WERI-Rb-1 (cell line): Measurements from ENCODE around the gene FMO1.
"Not testable (repeated sequence)": the region's sequence is repeated elsewhere in the genome, so short reads cannot be mapped to it uniquely, and the experiment has no call there.

Experiments used
- DNase-seq: peaks from one replicate; pipeline ENCODE4 v3.0.0-alpha.2; 2020
- H3K27ac ChIP-seq: fragments of 250-450 bp; sonication (Bioruptor Pico); 2 replicates; pipeline ENCODE4 v1.5.1; 2020; ENCODE audit warnings: mild to moderate bottlenecking, moderate library complexity
- H3K27me3 ChIP-seq: fragments of 250-450 bp; sonication (Bioruptor Pico); 2 replicates; pipeline ENCODE4 v1.5.1; 2021; ENCODE audit warnings: mild to moderate bottlenecking, low read depth, moderate library complexity; ENCODE audit not compliant: insufficient read depth, severe bottlenecking
- H3K36me3 ChIP-seq: fragments of 250-450 bp; sonication (Bioruptor Pico); 2 replicates; pipeline ENCODE4 v1.5.1; 2020; ENCODE audit warnings: mild to moderate bottlenecking, moderate library complexity
- H3K4me3 ChIP-seq: 2 replicates; pipeline ENCODE4 v1.5.1; 2011; ENCODE audit warnings: low read depth, mild to moderate bottlenecking, control low read depth, low read length
- H3K9me3 ChIP-seq: fragments of 250-450 bp; sonication (Bioruptor Pico); 2 replicates; pipeline ENCODE4 v1.5.1; 2021; ENCODE audit warnings: mild to moderate bottlenecking, moderate library complexity; ENCODE audit not compliant: severe bottlenecking
- TF ChIP-seq, protein P1 (sequence below): IDR thresholded peaks from 2 replicates; pipeline ENCODE4 v1.5.1; 2011; ENCODE audit warnings: low read depth, mild to moderate bottlenecking, control low read depth, inconsistent platforms, low read length

The FMO1 gene

DNA sequence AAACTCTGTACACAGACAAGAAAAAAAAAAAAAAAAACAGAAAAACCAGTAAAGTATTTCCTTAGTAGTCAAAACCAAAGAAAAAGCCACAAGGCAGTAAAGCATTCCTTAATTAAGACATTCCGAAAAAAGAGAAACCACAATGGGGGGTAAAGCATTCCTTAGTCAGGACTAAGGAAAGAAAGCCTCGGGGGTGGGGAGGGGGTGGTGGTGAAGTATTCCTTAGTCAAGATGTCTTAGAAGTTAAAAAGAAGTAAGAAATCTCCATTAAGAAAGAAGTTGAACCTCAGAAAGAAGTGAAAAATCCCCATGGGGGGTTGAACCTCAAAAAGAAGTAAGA is 28.2 kb upstream of the FMO1 start:
- Histone ChIP-seq H3K4me3 (no peak overlapping the region), H3K36me3 (no peaks in the 10 kb centered on the region), H3K27me3 (no peaks in the 10 kb centered on the region), H3K27ac (no peak overlapping the region), H3K9me3 (no peaks in the 10 kb centered on the region)
- TF ChIP-seq, protein P1, sequence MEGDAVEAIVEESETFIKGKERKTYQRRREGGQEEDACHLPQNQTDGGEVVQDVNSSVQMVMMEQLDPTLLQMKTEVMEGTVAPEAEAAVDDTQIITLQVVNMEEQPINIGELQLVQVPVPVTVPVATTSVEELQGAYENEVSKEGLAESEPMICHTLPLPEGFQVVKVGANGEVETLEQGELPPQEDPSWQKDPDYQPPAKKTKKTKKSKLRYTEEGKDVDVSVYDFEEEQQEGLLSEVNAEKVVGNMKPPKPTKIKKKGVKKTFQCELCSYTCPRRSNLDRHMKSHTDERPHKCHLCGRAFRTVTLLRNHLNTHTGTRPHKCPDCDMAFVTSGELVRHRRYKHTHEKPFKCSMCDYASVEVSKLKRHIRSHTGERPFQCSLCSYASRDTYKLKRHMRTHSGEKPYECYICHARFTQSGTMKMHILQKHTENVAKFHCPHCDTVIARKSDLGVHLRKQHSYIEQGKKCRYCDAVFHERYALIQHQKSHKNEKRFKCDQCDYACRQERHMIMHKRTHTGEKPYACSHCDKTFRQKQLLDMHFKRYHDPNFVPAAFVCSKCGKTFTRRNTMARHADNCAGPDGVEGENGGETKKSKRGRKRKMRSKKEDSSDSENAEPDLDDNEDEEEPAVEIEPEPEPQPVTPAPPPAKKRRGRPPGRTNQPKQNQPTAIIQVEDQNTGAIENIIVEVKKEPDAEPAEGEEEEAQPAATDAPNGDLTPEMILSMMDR, result no peak
- no peak for DNase-seq

DNA sequence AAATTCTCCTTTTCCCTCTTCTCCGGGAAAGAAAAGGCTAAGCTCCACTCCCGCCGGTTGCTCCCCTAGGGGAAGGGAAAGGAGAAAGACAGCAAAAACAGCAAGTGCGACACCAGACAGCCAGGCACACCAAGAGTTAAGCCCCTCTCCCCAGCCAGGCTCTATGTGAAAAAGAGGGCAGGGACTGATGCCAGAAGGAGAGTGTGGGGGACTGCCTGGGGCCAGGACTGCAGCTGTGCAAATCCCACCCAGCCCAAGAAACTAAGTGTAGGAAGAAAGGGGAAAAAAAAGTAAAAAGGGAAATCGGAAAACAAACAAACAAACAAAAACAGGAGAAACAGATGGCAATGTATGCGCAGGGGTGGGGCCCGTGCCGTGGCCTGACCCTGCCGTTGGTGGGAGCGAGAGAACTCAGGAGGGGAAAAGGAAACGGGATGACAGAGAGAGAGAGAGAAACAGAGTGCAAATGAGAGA is 27.7 kb upstream of the FMO1 start:
- Histone ChIP-seq H3K36me3 (no peaks in the 10 kb centered on the region), H3K27me3 (no peaks in the 10 kb centered on the region), H3K9me3 (no peaks in the 10 kb centered on the region), H3K27ac (no peak overlapping the region), H3K4me3 (no peak overlapping the region)
- TF ChIP-seq, protein P1, result no peak
- no peak for DNase-seq

DNA sequence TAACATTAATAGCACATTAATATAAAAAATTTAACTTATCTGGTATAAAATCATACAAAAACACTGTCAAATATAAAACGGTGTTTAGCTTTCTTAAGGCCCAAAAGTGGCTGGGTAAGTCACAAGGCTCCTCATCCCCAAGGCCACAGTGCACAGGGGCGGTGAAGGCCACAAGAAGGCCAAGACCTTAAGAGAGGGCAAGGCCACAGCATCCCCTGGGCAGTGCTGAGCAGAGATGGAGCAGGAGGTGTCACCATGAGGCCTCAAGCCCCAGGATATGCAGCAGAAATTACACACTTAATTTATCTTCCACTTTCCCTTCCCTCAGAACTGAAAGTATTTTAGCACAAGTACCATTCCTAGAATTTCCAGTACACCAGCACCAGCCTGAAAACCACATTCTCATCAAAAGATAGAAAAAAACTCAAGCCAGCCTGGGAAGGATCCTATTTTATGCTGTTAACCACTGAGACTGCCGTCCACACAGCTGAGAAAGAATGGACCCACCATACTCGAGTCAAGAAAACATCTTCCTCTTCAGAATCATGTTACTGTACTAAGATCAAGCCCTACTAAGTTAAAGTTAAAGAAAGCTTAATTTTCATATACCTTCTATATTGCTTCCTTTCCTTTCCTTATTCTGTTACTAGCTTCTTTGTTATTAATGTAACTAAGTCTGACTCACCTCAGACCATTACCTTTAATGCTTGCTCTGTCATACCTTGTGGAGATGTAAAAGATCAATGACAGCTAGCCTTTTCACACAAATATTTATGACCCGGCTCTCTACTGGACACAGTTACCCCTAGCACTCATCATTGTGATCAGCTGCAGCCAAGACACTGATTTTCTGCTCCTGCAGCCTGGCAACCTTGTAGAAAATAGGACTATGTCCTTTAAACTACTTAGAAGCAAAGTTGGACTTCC is 26.4 kb upstream of the FMO1 start:
- H3K4me3 ChIP-seq, result no peak overlapping the region
- no peaks in the 10 kb centered on the region for H3K36me3 ChIP-seq
- H3K27ac ChIP-seq, result no peak overlapping the region
- no peak for DNase-seq
- no peaks in the 10 kb centered on the region for H3K9me3 ChIP-seq
- TF ChIP-seq, protein P1, result no peak
- no peaks in the 10 kb centered on the region for H3K27me3 ChIP-seq

DNA sequence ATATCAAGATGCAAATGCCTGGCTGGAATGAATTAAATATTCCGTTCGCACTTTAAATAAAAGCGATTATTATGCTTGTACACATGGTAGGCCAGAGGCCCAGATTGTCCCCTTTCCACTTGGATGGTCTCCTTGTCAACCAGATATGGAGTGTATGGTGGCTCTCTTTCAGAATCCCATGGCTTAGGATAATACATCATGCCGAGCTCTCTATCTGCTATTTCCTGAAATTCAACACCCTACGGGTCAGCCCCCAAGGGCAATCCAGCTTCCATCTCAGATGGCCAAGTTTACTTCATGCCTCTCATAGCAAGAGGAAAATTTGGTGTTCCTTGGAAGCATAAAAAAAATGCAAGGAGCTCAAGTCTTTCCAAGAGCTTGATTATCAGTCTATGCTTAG is 25.4 kb upstream of the FMO1 start:
- H3K27ac ChIP-seq, result no peak overlapping the region
- no peaks in the 10 kb centered on the region for H3K36me3 ChIP-seq
- no peak overlapping the region for H3K4me3 ChIP-seq
- DNase-seq, result no peak
- no peaks in the 10 kb centered on the region for H3K27me3 ChIP-seq
- H3K9me3 ChIP-seq, result no peaks in the 10 kb centered on the region
- TF ChIP-seq, protein P1, result no peak

DNA sequence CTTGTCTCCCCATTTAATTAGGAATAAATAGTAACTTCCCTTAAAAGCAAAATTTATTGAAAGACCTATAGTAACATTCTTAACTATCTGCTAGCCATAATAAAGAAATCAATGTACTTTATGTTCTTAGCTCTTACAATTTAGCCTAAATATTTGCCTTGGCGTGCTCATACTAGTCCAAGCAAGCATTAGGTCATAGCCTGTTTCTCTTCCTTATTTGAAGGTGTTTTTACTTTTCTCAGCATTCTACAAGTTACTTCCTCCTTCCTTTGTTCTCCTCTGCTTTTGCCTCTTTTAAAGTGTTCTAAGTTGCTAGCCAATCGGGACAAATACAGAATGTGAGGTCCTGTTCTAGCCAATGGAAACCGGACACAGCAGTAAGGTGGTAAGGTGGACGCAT is 24.0 kb upstream of the FMO1 start:
- H3K36me3 ChIP-seq, H3K27me3 ChIP-seq, H3K27ac ChIP-seq, H3K9me3 ChIP-seq, H3K4me3 ChIP-seq, DNase-seq: not testable (repeated sequence)

DNA sequence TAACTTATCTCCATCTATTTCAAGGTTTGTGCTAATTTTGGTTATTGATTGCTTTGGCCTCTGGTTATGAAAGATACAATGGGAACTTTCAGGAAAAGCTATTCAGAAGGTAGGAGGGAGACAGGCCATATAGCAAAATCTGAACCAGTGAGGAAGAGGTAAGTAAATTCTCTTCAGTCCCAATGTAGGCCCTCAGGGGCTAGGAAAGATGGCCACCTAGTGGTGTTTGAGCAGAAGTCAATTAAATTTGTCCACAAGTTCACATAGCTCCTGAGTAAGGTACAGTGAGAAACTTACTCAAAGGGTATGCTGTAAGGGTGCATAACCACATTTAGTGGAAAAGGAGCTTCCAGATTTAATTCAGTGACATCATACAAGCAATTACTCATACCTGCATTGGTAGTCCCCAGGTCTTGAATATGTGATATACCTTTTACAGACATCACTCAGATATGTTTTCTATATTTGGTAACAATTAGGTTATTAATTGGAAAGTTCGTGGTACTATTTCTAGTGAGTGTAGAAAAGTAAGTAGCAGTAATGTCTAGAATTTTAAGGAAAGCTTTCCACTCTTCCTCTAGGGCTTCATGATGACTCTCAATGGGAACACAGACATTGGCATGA is 21.4 kb upstream of the FMO1 start:
- DNase-seq, result peak; percentile 12
- TF ChIP-seq, protein P1, result peak; percentile 46
- Histone ChIP-seq H3K27ac (no peak overlapping the region), H3K4me3 (no peak overlapping the region), H3K36me3 (no peaks in the 10 kb centered on the region), H3K9me3 (no peaks in the 10 kb centered on the region), H3K27me3 (no peaks in the 10 kb centered on the region)
